Activated CD4-positive, CD25-positive, alpha-beta regulatory T cell treated with anti-CD3 and anti-CD28 coated beads, Interleukin-2, amount 50 U/mL, for 16 hours (primary cell): ENCODE results near the gene MFAP2.
"Not testable (repeated sequence)": the region's sequence is repeated elsewhere in the genome, so short reads cannot be mapped to it uniquely, and the experiment has no call there.

Experiments used
- DNase-seq: peaks from one replicate; pipeline ENCODE4 v3.0.0-alpha.2; 2020; ENCODE audit warnings: low read depth, low spot score

Gene MFAP2

DNA sequence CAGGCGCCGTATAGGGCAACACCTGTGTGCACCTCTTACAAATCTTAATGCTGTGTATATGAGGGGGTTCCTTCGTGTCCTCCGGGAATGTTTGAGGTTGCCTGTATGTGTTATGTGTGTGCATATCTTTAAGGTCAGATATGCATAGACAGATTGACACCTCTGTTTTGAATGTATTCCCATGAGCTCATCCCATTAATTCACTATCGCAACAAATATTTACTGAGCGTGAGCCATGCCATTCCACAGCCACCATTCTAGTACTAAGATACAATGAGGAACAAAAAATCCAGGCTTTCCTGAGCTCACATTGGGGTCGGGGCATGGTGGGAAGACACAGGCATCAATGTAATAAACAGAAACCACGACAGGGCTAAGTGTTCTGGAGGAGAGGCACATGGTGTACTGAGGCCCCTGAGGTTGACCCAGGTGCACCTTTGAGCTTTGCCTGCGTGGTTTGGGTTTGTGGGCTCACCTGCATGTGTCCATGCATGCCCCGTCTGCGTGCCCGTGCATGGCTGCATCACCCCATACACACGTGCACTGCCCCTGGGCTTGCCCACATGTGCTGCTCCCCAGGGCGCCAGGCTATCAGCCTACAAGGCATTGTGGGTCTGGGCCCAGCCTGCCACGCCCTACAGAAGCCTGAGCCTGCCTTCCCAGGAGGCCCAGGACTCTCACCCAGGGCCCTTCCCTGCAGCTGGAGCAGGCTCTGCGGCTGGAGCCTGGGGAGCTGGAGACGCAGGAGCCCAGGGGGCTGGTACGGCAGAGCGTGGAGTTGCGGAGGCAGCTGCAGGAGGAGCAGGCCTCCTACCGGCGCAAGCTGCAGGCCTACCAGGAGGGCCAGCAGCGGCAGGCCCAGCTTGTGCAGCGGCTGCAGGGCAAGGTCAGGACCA lies 51.0 kb downstream of the MFAP2 start:
- not testable (repeated sequence) for DNase-seq

DNA sequence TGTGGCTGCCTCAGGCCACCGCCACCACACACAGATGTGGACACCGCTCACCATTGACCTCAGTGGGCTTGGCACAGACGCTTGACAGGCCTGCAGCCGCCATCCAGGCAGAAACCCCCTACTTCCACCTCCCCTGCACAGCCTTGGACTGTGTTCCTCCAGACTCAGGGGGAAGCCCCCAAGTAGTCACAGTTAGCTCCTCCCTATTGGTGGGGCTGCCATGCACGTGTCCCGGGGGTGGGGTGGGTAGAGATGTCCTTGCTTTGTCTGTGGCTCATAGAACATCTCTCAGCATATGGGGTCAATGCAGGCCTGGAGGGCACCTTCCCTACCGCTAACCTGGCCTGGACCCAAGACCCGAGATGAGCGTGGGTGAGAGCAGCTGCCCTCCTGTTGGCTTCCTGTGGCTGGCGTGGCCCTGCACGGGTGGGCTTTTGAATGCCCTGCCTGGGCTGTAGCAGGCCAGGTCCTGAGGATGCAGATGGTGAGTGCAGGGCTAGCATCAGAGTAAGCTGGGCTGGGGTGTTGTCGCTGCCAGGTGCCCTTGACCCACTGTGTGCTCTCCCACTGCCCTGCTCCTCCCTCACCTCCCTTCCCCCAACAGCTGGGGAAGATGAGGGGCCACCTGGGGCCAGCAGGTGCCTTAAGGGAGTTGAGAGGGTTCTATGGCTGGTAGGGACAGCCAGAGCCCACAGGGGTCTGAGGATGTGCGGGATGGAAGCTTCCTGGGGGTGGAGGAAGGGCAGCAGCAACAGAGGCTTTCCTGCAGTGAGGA lies 52.5 kb downstream of the MFAP2 start:
- no peak for DNase-seq

DNA sequence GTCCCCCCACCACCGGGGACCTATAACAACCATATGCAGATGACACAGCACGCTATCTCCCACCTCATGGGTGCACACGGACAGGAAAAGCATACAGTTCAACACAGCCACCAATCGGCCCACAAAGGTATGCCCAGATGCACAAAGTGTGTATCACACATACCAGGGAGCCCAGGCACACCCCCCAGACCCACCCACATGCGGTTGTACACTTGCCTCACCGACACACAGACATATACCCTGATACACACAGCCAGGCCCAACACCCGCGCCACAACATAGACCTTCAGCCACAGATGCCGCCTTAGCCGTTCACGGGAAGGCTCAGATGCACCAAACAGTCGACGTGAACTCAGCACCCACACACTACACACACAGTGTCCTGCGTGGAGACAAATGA lies 53.2 kb downstream of the MFAP2 start:
- no peak for DNase-seq

DNA sequence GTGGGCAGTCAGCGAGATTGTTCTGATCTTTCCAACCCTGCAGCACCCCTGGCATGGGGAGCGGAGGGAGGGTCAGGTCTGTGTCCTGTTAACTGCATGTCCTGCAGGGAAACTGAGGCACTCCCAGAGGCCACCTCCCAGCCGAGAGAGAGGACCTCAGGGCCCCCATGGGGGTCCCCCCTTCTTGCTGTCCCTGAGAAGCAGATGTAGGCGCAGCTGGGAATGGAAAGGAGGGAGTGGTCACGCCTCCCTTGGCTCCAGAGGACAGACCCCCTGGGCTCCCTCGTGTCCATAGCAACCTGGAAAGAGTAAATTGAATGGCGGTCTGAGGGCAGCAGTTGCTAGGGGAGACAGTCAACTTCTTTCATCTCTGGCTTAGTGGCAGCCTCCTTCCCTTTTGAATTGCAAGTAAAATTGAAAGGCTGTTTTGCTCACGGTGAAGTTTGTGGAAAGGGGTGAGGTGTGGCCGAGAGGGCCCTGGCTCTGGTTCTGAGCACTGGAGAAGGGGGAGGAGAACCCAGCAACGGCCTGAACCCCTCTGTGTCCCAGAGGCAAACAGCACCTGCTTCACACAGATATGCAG lies 53.8 kb downstream of the MFAP2 start:
- DNase-seq = no peak

GRCh38 chr1:16925635-16926490 lies 54.6 kb downstream of the MFAP2 start:
- DNase-seq = no peak

- DNase-seq = no peak
Observed at GRCh38 chr1:16924919-16925477, 55.4 kb downstream of the MFAP2 start.
